ENCODE results near the gene SLC6A4.

- TF ChIP-seq CTCF (conservative IDR thresholded peaks at IDR 0.05), result no peak
- no peak for TF ChIP-seq ZFX (IDR thresholded peaks at IDR 0.05)
Measured at GRCh38 chr17:30228011-30228410, 7.5 kb downstream of the SLC6A4 start.

Measured in C4-2B (cell line).